BE2C (cell line): ENCODE results near the gene RAD9A.

Experiments
- DNase-seq: peaks from one replicate; pipeline ENCODE4 v3.0.0-alpha.2; 2020
- H3K27me3 ChIP-seq: fragments of 250-450 bp; sonication (Bioruptor Pico); 2 replicates; pipeline ENCODE4 v1.5.1; 2020; ENCODE audit warnings: mild to moderate bottlenecking
- H3K36me3 ChIP-seq: fragments of 250-450 bp; sonication (Bioruptor Pico); 2 replicates; pipeline ENCODE4 v1.5.1; 2020; ENCODE audit warnings: mild to moderate bottlenecking
- H3K4me1 ChIP-seq: fragments of 250-450 bp; sonication (Bioruptor Pico); 2 replicates; pipeline ENCODE4 v1.5.1; 2020
- H3K4me3 ChIP-seq: 2 replicates; pipeline ENCODE4 v1.5.1; 2011; ENCODE audit warnings: low read depth, low read length
- H3K9me3 ChIP-seq: fragments of 250-450 bp; sonication (Bioruptor Pico); 2 replicates; pipeline ENCODE4 v1.5.1; 2020
- CTCF ChIP-seq: IDR thresholded peaks from 2 replicates; pipeline ENCODE4 v1.5.1; 2012; ENCODE audit warnings: mild to moderate bottlenecking, low read depth, low read length

Gene RAD9A

GRCh38 chr11:67407688-67408163 is 15.9 kb downstream of the RAD9A start:
- no peak for TF ChIP-seq CTCF
- no peak overlapping the region for H3K4me3 ChIP-seq
- no peaks in the 10 kb centered on the region for H3K36me3 ChIP-seq
- no peaks in the 10 kb centered on the region for H3K9me3 ChIP-seq
- H3K4me1 ChIP-seq, result peaks cover 5% of the 10 kb centered on the region; the same call in 1 of the 2 replicates
- H3K27me3 ChIP-seq, result no peaks in the 10 kb centered on the region
- no peak for DNase-seq

- no peak for TF ChIP-seq CTCF
- Histone ChIP-seq H3K36me3 (no peaks in the 10 kb centered on the region), H3K4me3 (no peak overlapping the region), H3K27me3 (no peaks in the 10 kb centered on the region), H3K9me3 (no peaks in the 10 kb centered on the region), H3K4me1 (peaks cover 5% of the 10 kb centered on the region; the same call in 1 of the 2 replicates)
- no peak for DNase-seq
These were observed 16.8 kb downstream of the RAD9A start for GRCh38 chr11:67408437-67409200.

DNA sequence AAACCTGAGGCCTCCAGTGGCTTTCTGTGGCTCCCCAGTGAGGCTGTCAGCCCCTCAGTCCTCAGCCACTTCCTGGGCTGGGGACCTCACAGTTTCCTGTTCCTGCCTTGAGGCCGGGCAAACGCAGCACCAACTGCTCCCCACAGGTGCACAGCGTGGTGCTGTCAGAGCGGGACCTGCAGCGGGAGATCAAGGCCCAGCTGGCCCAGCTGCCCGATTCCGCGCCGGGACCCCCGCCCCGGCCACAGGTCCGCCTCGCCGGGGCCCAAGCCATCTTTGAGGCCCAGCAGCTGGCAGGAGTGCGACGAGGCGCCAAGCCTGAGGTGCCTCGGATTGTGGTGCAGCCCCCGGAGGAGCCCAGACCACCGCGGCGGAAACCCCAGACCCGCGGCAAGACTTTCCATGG is 17.5 kb downstream of the RAD9A start:
- no peaks in the 10 kb centered on the region for H3K27me3 ChIP-seq
- H3K4me1 ChIP-seq, result peaks cover 5% of the 10 kb centered on the region; the same call in 1 of the 2 replicates
- H3K36me3 ChIP-seq, result no peaks in the 10 kb centered on the region
- no peak for TF ChIP-seq CTCF
- no peaks in the 10 kb centered on the region for H3K9me3 ChIP-seq
- DNase-seq, result no peak
- no peak overlapping the region for H3K4me3 ChIP-seq

DNA sequence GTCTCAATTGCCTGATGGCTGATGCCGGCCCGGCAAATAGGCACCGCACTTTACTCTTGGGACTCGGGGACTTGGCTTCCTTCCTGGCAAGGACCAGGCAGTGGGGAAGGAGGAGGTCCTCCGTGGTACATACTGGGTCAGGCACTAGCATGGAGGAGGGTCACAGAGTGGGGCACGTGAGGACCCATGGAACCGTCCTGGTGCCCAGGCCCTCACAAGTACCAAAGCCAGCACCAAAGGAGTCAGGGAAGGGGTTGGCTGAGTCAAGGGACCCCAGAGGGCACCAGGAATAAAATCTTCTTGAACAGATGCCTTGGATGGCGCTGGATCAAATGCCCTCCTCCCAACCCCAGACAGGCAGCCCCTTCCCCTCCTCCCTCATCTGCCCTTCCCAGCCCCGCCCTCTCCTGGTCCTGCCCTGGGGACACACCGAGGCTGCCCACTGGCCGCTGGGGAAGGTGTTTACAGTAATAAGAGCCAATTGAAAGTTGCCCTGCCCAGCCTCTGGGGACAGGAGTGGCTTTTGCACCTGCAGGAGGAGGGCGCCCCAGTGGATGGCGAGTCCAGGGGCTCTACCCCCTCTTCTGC is 18.1 kb downstream of the RAD9A start:
- no peaks in the 10 kb centered on the region for H3K27me3 ChIP-seq
- H3K36me3 ChIP-seq, result no peaks in the 10 kb centered on the region
- no peak for TF ChIP-seq CTCF
- H3K4me1 ChIP-seq, result peaks cover 5% of the 10 kb centered on the region; the same call in 1 of the 2 replicates
- H3K9me3 ChIP-seq, result no peaks in the 10 kb centered on the region
- DNase-seq, result no peak
- no peak overlapping the region for H3K4me3 ChIP-seq

DNA sequence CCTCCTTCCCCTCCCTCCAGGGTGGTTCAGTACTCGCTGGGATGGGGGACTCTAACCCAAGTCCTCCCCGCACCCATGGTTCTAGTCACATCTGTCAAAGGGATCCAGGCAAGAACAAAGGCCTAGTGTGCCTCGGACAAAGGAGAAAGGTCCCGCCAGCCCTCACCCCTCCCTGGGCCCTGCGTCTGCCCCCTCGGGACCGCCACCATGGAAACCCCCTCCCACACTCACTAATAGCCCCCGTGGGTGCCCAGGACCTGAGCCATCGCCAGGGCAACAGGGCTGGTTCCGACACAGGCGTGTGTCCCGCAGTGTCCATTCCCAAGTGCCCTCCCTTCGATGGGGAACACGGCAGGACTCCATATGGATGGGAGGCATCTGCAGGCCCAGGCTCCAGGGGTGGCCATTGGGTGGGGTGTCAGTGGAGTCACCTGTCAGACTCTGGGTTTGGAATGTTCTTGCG is 18.6 kb downstream of the RAD9A start:
- no peak for TF ChIP-seq CTCF
- Histone ChIP-seq H3K27me3 (no peaks in the 10 kb centered on the region), H3K36me3 (no peaks in the 10 kb centered on the region), H3K4me3 (no peak overlapping the region), H3K9me3 (no peaks in the 10 kb centered on the region), H3K4me1 (peaks cover 5% of the 10 kb centered on the region; the same call in 1 of the 2 replicates)
- DNase-seq, result no peak
